HepG2 (cell line): ENCODE results near the gene ARL2. TPM values are rescaled to one million over a fixed set of nuclear protein-coding genes. Genes with fewer than 3 reads are reported as not detected.

ENCODE experiments used
- CTCF ChIP-seq: sonication (generic); formaldehyde crosslinking; IDR thresholded peaks from 2 replicates; pipeline ENCODE4 v1.5.0; 2020; ENCODE audit warnings: mild to moderate bottlenecking, missing genetic modification reagents, moderate library complexity
- DBP ChIP-seq: sonication (generic); formaldehyde crosslinking; IDR thresholded peaks from 2 replicates; pipeline ENCODE4 v1.4.0; 2020; ENCODE audit warnings: missing genetic modification reagents; ENCODE audit errors: not compliant biosample characterization
- HNF1A ChIP-seq, 2 experiments: sonication (generic) in 1 of 2; formaldehyde crosslinking in 1 of 2; IDR thresholded peaks; 2 replicates each; pipeline versions ENCODE4 v1.4.0 to v1.6.1; 2016 to 2020; ENCODE audit warnings: borderline replicate concordance in 1 of 2, low read depth in 1 of 2, mild to moderate bottlenecking in 1 of 2, missing genetic modification reagents in 1 of 2
- HNRNPK ChIP-seq: fragments of 200-400 bp; formaldehyde crosslinking; IDR thresholded peaks from 2 replicates; pipeline ENCODE4 v1.6.1; 2018; ENCODE audit warnings: low read length, low read depth, moderate library complexity, mild to moderate bottlenecking; ENCODE audit not compliant: poor library complexity, severe bottlenecking
- NONO ChIP-seq, 2 experiments: fragments of 450-650 bp in 1 of 2; sonication (generic) in 1 of 2; formaldehyde crosslinking in 1 of 2; IDR thresholded peaks in 1 of 2; conservative IDR thresholded peaks in 1 of 2; 2 replicates each; pipeline versions ENCODE4 v1.6.1 to v1.8.0; 2017 to 2022; ENCODE audit warnings: mild to moderate bottlenecking in 1 of 2, missing genetic modification reagents in 1 of 2, moderate library complexity in 1 of 2
- UBTF ChIP-seq: sonication (generic); formaldehyde crosslinking; IDR thresholded peaks from 2 replicates; pipeline ENCODE4 v1.4.0; 2020; ENCODE audit warnings: mild to moderate bottlenecking, missing genetic modification reagents
- ZBTB4 ChIP-seq: sonication (generic); formaldehyde crosslinking; IDR thresholded peaks from 2 replicates; pipeline ENCODE4 v1.4.0; 2020; ENCODE audit warnings: missing genetic modification reagents, mild to moderate bottlenecking, borderline replicate concordance
- ZC3H13 ChIP-seq: sonication (generic); formaldehyde crosslinking; IDR thresholded peaks from 2 replicates; pipeline ENCODE4 v1.8.1; 2023; ENCODE audit warnings: mild to moderate bottlenecking, missing genetic modification reagents, moderate library complexity
- ZFY ChIP-seq: sonication (generic); formaldehyde crosslinking; IDR thresholded peaks from 2 replicates; pipeline ENCODE4 v1.4.0; 2020; ENCODE audit warnings: missing genetic modification reagents
- ZIK1 ChIP-seq: sonication (generic); formaldehyde crosslinking; IDR thresholded peaks from 2 replicates; pipeline ENCODE4 v1.5.0; 2020; ENCODE audit warnings: mild to moderate bottlenecking, low read depth, missing genetic modification reagents, borderline replicate concordance
- ZNF720 ChIP-seq: sonication (generic); formaldehyde crosslinking; IDR thresholded peaks from 2 replicates; pipeline ENCODE4 v1.4.0; 2020; ENCODE audit warnings: missing genetic modification reagents
- polyA plus RNA-seq, 8 experiments: library from polyadenylated mRNA; depleted of rRNA in 3 of 8; stranded (reverse) in 7 of 8; unstranded in 1 of 8; fragments of >200 nt; fragmentation: Illumina TruSeq in 4 of 8; extraction: Trizol in 4 of 8; gene quantifications; 2 replicates each; pipeline versions ENCODE4 v1.2.1 to v1.2.3, GENCODE V29; 2011 to 2016; ENCODE audit warnings: low read depth in 4 of 8, missing spikeins in 1 of 8, mixed read lengths in 1 of 8; ENCODE audit not compliant: insufficient read depth in 1 of 8
- total RNA-seq, 5 experiments: library from RNA; depleted of rRNA; stranded (reverse); fragments of >200 nt; fragmentation: Illumina TruSeq; extraction: Trizol; gene quantifications; 2 replicates each; pipeline ENCODE4 v1.2.3, GENCODE V29; 2016; ENCODE audit warnings: low read depth in 1 of 5

ARL2 gene
- total and polyA plus RNA-seq, 2 of the 13 experiments (the other 11 are each of a cell fraction or from before 2014, with no cell fraction given), result 82.9 to 84.4 TPM

GRCh38 chr11:65013888-65014725, at the start of gene ARL2 (continued):
- TF ChIP-seq ZC3H13 (CRISPR knock-in tag) (0 out of 2 replicates have a peak, but pooled peaks have one; percentile 34), ZIK1 (CRISPR knock-in tag) (no peak), CTCF (CRISPR knock-in tag) (peak; percentile 69), UBTF (CRISPR knock-in tag) (peak; percentile 51), HNRNPK (no peak), ZNF720 (CRISPR knock-in tag) (no peak), NONO (IDR thresholded peaks at IDR 0.05) (no peak), NONO (CRISPR knock-in tag; conservative IDR thresholded peaks at IDR 0.05) (peak; percentile 61), HNF1A (IDR thresholded peaks at IDR 0.05; ENCODE audit: low read depth) (no peak), HNF1A (CRISPR knock-in tag; IDR thresholded peaks at IDR 0.05; ENCODE audit: borderline replicate concordance) (peak; percentile 56), DBP (no peak), ZBTB4 (CRISPR knock-in tag) (no peak; the same call in 1 of the 2 replicates), ZFY (CRISPR knock-in tag) (peak; percentile 82)
